ENCODE results near the gene FNDC10. TPM values are rescaled to one million over a fixed set of nuclear protein-coding genes. Genes with fewer than 3 reads are reported as not detected.

Gene FNDC10
- total RNA-seq, 1 donor from 2014 or later = 11.9 TPM

GRCh38 chr1:1567891-1568291 is 32.0 kb downstream of the FNDC10 start:
- peaks cover 22% of the 10 kb centered on the region for H3K9me3 Mint-ChIP-seq (ENCODE audit: unreplicated experiment)
- peak overlapping the region; percentile 89 for H3K27ac Mint-ChIP-seq (ENCODE audit: unreplicated experiment)
- peaks cover 11% of the 10 kb centered on the region for H3K27me3 Mint-ChIP-seq (ENCODE audit: unreplicated experiment)
- DNase-seq = no peak
- peaks cover 38% of the 10 kb centered on the region for H3K4me1 Mint-ChIP-seq (ENCODE audit: low read depth, unreplicated experiment)
- no peak overlapping the region for H3K4me3 Mint-ChIP-seq (ENCODE audit: unreplicated experiment)
- H3K36me3 Mint-ChIP-seq (ENCODE audit: unreplicated experiment) = peaks cover 15% of the 10 kb centered on the region
- TF ChIP-seq CTCF (IDR thresholded peaks at IDR 0.05; ENCODE audit: partially characterized antibody, unreplicated experiment) = no peak

- Mint-ChIP-seq H3K9me3 (ENCODE audit: unreplicated experiment) (peaks cover 22% of the 10 kb centered on the region), H3K27ac (ENCODE audit: unreplicated experiment) (peak overlapping the region; percentile 89), H3K36me3 (ENCODE audit: unreplicated experiment) (peaks cover 15% of the 10 kb centered on the region), H3K4me1 (ENCODE audit: low read depth, unreplicated experiment) (peaks cover 44% of the 10 kb centered on the region), H3K27me3 (ENCODE audit: unreplicated experiment) (peaks cover 13% of the 10 kb centered on the region), H3K4me3 (ENCODE audit: unreplicated experiment) (peak overlapping the region; percentile 49)
- no peak for TF ChIP-seq CTCF (IDR thresholded peaks at IDR 0.05; ENCODE audit: partially characterized antibody, unreplicated experiment)
- no peak for DNase-seq
Measured at GRCh38 chr1:1567152-1567875, 32.6 kb downstream of the FNDC10 start.

GRCh38 chr1:1565340-1565739 is 34.6 kb downstream of the FNDC10 start:
- Mint-ChIP-seq H3K27ac (ENCODE audit: unreplicated experiment) (peak overlapping the region; percentile 62), H3K36me3 (ENCODE audit: unreplicated experiment) (peaks cover 12% of the 10 kb centered on the region)
- TF ChIP-seq CTCF (IDR thresholded peaks at IDR 0.05; ENCODE audit: partially characterized antibody, unreplicated experiment) = no peak

GRCh38 chr1:1564268-1564667 is 35.7 kb downstream of the FNDC10 start:
- TF ChIP-seq CTCF (IDR thresholded peaks at IDR 0.05; ENCODE audit: partially characterized antibody, unreplicated experiment) = no peak
- peaks cover 11% of the 10 kb centered on the region for H3K27me3 Mint-ChIP-seq (ENCODE audit: unreplicated experiment)
- H3K36me3 Mint-ChIP-seq (ENCODE audit: unreplicated experiment) = peaks cover 11% of the 10 kb centered on the region
- H3K4me1 Mint-ChIP-seq (ENCODE audit: low read depth, unreplicated experiment) = peaks cover 51% of the 10 kb centered on the region
- no peak for DNase-seq
- peak overlapping the region; percentile 64 for H3K4me3 Mint-ChIP-seq (ENCODE audit: unreplicated experiment)
- peaks cover 20% of the 10 kb centered on the region for H3K9me3 Mint-ChIP-seq (ENCODE audit: unreplicated experiment)
- H3K27ac Mint-ChIP-seq (ENCODE audit: unreplicated experiment) = peak overlapping the region; percentile 98

More at GRCh38 chr1:1565340-1565739, 34.6 kb downstream of the FNDC10 start:
- Mint-ChIP-seq H3K27me3 (ENCODE audit: unreplicated experiment) (peaks cover 12% of the 10 kb centered on the region), H3K4me3 (ENCODE audit: unreplicated experiment) (peak overlapping the region; percentile 42), H3K4me1 (ENCODE audit: low read depth, unreplicated experiment) (peaks cover 54% of the 10 kb centered on the region), H3K9me3 (ENCODE audit: unreplicated experiment) (peaks cover 20% of the 10 kb centered on the region)
- no peak for DNase-seq

DNA sequence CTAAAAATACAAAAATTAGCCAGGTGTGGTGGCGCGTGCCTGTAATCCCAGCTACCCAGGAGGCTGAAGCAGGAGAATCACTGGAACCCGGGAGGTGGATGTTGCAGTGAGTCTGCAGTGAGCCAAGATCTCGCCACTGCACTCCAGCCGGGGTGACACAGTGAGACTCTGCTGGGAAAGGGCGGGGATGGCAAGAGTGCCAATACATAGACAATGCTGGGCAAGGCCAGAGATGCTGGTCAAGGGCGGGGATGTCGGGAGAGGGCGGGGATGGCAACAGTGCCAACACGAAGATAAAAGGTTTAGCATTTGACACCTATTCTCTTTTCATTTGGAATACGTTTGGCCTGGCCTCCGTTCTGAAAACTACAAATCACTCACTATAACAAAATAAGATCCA is 36.2 kb downstream of the FNDC10 start:
- peak overlapping the region; percentile 64 for H3K4me3 Mint-ChIP-seq (ENCODE audit: unreplicated experiment)
- no peak for TF ChIP-seq CTCF (IDR thresholded peaks at IDR 0.05; ENCODE audit: partially characterized antibody, unreplicated experiment)
- peak overlapping the region; percentile 98 for H3K27ac Mint-ChIP-seq (ENCODE audit: unreplicated experiment)
- H3K4me1 Mint-ChIP-seq (ENCODE audit: low read depth, unreplicated experiment) = peaks cover 52% of the 10 kb centered on the region
- peaks cover 21% of the 10 kb centered on the region for H3K9me3 Mint-ChIP-seq (ENCODE audit: unreplicated experiment)
- peaks cover 11% of the 10 kb centered on the region for H3K27me3 Mint-ChIP-seq (ENCODE audit: unreplicated experiment)
- DNase-seq = no peak
- peaks cover 11% of the 10 kb centered on the region for H3K36me3 Mint-ChIP-seq (ENCODE audit: unreplicated experiment)

Data from glutamatergic neuron (in vitro differentiated cells).